NCI-H524 treated with DMSO at 0.1 percent for 48 hours (cell line): ENCODE measurements around the gene TMEM45A.
"Not testable (repeated sequence)": the region's sequence is repeated elsewhere in the genome, so short reads cannot be mapped to it uniquely, and the experiment has no call there.

Experiments used
- DNase-seq: peaks from one replicate; lab custom pipeline; 2025; lab: John Stamatoyannopoulos, UW

TMEM45A gene

GRCh38 chr3:100533176-100533575, 40.8 kb downstream of the TMEM45A start:
- no peak for DNase-seq

- DNase-seq, result no peak
Measured at GRCh38 chr3:100535610-100535943, 43.2 kb downstream of the TMEM45A start.

GRCh38 chr3:100536093-100536492, 43.7 kb downstream of the TMEM45A start:
- DNase-seq, result no peak

GRCh38 chr3:100537646-100538338, 45.4 kb downstream of the TMEM45A start:
- no peak for DNase-seq

GRCh38 chr3:100538339-100538706, 45.9 kb downstream of the TMEM45A start:
- DNase-seq, result no peak

- DNase-seq, result no peak
Measured at GRCh38 chr3:100540791-100541334, 48.4 kb downstream of the TMEM45A start.

GRCh38 chr3:100541428-100541827, 49.0 kb downstream of the TMEM45A start:
- not testable (repeated sequence) for DNase-seq

GRCh38 chr3:100545371-100545770, 53.0 kb downstream of the TMEM45A start:
- DNase-seq, result no peak

GRCh38 chr3:100546020-100546744, 53.8 kb downstream of the TMEM45A start:
- DNase-seq, result no peak

GRCh38 chr3:100548053-100548452, 55.6 kb downstream of the TMEM45A start:
- peak; percentile 64 for DNase-seq

- DNase-seq, result no peak
Measured at GRCh38 chr3:100553618-100554372, 61.4 kb downstream of the TMEM45A start.

GRCh38 chr3:100554373-100554676, 61.9 kb downstream of the TMEM45A start:
- DNase-seq, result no peak

- no peak for DNase-seq
Measured at GRCh38 chr3:100556673-100557310, 64.4 kb downstream of the TMEM45A start.

- no peak for DNase-seq
Measured at GRCh38 chr3:100558233-100558632, 65.8 kb downstream of the TMEM45A start.

GRCh38 chr3:100560426-100560825, 68.0 kb downstream of the TMEM45A start:
- no peak for DNase-seq

- DNase-seq, result no peak
Measured at GRCh38 chr3:100561459-100562158, 69.2 kb downstream of the TMEM45A start.

- DNase-seq, result no peak
Measured at GRCh38 chr3:100562224-100562857, 69.9 kb downstream of the TMEM45A start.

GRCh38 chr3:100563228-100563627, 70.8 kb downstream of the TMEM45A start:
- no peak for DNase-seq

- DNase-seq, result no peak
Measured at GRCh38 chr3:100563652-100564211, 71.3 kb downstream of the TMEM45A start.

GRCh38 chr3:100570811-100571210, 78.4 kb downstream of the TMEM45A start:
- no peak for DNase-seq

GRCh38 chr3:100574536-100574935, 82.1 kb downstream of the TMEM45A start:
- no peak for DNase-seq
